Measurements from ENCODE around the gene TBC1D21.
"Not testable (repeated sequence)": the region's sequence is repeated elsewhere in the genome, so short reads cannot be mapped to it uniquely, and the experiment has no call there.

Gene TBC1D21

DNA sequence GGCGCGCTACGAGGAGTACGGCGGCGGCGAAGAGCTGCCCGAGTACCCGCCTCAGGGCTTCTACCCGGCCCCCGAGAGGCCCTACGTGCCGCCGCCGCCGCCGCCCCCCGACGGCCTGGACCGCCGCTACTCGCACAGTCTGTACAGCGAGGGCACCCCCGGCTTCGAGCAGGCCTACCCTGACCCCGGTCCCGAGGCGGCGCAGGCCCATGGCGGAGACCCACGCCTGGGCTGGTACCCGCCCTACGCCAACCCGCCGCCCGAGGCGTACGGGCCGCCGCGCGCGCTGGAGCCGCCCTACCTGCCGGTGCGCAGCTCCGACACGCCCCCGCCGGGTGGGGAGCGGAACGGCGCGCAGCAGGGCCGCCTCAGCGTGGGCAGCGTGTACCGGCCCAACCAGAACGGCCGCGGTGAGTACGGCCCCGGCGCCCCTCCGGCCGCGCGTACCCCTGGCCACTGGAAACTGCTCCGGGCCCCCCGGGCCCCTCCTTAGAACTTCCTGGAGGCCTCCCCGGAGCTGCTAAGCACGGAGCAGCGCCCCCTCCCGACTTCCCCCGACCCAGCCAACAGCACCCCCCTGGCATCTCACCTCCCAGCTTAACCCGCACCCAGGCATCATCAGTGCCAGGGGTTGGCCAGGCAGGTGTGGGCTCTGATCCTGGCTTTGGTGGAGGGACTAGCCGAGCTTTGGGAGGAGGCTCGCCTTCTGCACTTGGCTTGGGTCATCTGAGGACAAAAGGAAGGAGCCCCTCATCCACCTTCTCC is 54.3 kb downstream of the TBC1D21 start:
- peak; percentile 45 to 50 for DNase-seq (ENCODE audit: low read depth in 2 of 2, low spot score in 1 of 2)

DNA sequence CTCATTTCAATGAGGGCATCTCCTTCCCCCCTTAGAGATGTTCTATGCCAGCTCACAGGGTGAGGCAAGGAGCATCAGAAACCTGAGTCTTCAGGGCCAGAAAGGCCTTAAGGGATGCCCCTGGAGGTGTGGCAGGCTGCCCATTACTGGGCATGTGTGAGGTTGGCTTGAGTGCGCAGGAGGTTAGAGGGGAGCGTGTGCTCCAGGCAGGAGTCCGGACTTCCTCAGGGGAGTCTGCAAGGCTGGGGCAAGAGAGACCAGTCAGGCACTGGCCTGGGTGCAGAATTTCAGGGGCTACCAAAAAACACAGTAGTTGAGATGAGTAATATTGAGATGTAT is 54.8 kb downstream of the TBC1D21 start:
- DNase-seq (ENCODE audit: low read depth in 2 of 2, low spot score in 1 of 2) = no peak

DNA sequence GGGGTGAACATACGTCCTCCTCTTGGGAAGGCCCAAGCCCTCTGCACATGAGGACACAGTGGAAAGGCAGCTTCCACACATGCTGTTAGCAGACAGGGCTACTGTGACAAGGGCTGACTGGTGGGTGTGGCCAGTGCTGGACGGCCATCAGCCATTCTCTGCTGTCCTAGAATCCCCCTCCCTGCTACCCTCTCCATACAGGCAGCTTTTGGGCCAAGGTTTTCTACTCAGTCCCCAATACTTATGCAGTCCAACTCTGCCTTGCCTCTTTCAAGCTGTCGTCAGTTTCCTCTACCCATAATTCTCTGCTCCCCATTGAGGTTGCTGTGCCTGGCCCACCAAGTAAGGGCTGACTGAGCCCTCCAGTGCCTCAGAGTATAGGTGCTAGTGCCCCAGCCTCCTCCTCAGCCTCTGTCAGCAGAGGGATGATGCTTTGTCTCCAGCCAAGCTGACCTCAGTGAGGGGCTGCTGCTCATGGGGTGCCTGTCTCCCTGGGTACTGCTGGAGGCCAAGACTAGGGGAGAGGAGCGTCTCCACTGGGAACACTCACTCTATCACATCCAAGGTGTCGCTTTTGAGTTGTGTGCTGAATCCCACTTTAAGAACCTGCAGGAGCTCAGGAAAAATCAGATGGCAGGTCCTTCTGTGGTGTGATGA is 55.7 kb downstream of the TBC1D21 start:
- DNase-seq (ENCODE audit: low read depth in 2 of 2, low spot score in 1 of 2) = no peak

DNA sequence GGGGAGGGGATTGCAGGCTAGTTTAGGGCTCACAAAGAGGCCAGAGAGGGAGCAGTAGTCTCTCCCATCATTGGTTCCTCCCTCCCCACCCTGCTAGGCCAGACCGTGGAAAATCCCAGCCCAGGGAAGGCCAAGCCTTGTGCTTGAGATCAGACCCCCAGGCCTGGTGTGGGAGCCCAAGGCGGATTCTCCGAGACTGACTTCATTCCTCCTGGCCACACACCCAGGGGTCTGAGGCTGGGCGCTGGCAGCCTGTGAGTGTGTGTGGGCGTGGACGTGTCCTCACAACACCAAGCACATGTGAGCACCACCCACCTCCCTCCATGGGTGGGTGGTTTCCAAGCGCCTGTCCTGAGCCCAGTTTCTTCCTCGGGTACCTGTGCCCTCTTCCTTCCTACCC is 57.0 kb downstream of the TBC1D21 start:
- DNase-seq (ENCODE audit: low read depth in 2 of 2, low spot score in 1 of 2) = no peak

DNA sequence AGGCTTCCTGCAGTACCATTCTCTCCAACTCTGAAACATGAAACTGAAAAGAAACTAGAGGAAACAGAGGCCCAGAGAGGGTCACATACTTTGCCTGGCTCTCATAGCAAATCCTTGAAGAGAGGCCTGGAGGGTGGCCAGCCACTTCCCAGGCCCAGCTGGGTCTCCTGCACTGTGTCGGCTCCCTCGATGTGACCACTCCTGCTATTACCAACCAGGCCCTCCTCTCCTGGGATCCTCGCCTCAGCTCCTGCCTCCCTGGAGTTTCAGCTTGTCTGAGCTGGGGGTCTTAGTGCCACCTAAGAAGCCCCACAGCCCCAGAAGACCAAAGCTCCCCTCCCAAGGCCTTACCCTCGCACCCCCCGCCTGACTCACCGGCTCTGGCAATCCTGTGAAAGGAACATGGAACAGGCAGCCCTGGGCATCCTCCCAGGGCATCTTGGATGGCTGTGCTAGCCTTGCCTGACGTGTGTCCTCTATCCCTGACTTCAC is 57.5 kb downstream of the TBC1D21 start:
- no peak for DNase-seq (ENCODE audit: low read depth in 2 of 2, low spot score in 1 of 2)

DNA sequence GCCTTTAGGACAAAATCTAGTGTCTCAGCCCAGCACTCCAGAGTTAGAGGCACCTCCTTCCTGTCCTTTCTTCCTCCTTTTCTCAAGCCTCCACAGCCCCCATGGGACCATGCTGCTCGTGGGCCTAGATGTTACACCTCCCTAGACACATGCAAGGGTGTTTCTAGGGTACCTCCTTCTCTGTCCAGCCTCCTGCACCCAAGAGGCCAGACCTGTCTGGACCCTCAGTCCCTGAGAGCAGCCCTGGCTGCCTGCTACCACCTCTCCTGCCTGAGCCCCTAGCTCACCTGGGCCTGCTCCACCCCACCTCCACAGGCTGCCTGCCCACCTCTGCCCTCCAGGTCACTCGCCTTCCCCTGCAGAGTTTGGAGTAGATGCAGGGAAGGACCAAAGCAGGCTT is 58.1 kb downstream of the TBC1D21 start:
- no peak for DNase-seq (ENCODE audit: low read depth in 2 of 2, low spot score in 1 of 2)

DNA sequence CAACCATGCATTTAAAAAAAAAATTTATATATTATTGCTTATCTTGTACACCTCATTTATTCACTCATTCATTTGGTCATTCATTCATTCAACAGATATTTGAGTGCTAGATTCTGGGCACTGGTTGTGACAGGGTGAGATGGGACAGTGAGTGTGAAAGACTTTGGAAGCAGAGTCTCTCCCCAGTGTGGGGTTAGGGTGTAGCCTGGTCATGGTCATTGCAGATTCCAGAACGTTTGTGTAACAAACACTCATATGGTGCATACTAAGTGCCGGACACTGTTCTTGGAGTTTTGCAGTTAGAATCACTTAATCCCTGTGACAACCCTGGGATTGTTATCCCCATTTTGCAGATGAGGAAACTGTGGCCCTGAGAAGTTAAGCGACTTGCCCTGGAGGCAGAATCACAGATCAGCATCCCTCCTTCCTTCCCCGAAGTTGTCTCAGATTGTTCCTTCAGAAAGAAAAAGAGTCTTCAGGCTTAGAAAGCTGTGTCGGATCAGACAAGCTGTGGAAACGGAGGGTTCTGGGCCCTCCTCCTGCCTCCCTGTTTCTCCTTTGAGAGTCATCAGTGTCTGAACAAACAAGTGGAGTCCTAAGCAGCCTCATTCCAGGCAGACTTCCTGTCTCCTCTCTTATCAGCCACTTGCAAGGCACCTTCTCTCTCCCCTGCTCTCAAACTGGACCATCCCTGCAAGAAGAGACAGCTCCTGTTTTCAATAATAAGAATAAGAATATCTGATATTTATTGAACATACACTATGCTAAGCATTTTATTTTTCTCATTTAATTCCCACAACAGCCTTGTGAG is 59.2 kb downstream of the TBC1D21 start:
- DNase-seq (ENCODE audit: low read depth in 2 of 2, low spot score in 1 of 2) = no peak

DNA sequence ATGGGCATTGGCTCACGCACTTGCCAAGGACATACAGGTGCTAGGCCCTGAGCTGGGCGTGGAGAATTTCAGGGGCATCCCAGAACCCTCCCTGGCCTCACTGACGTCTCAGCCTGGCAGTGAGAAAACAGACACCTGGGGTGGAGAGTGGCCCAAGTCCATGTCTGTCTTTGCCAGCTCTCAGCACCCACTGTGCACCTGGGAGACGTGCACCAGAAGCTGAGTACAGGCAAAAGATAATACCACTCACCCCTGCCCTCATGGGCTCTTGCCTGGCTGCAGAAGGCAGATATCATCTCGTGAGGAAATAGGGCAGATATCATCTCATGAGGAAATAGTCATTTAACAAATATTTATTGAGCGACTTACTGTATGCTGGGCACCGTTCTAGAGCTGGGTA is 60.9 kb downstream of the TBC1D21 start:
- DNase-seq (ENCODE audit: low read depth in 2 of 2, low spot score in 1 of 2) = no peak

DNA sequence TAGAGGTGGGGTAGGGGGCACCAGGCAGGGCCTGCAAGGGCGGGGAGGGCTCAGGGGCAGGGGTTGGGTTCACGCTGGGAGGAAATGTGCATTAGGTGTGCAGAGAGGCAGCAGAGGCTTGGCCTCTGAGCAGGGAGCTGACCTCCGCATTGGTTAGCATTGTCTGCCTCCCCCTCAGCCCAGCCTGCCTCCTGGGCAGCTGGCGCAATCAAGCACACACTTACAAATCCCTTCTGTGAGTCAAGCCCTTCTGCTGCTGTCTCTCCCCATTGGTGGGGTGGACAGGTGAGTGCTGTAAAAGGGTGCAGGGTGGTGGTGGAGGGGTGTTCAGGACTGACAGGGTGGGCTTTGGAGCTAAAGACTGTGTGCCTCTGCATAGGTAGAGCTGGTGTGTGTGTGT is 62.2 kb downstream of the TBC1D21 start:
- no peak for DNase-seq (ENCODE audit: low read depth in 2 of 2, low spot score in 1 of 2)

DNA sequence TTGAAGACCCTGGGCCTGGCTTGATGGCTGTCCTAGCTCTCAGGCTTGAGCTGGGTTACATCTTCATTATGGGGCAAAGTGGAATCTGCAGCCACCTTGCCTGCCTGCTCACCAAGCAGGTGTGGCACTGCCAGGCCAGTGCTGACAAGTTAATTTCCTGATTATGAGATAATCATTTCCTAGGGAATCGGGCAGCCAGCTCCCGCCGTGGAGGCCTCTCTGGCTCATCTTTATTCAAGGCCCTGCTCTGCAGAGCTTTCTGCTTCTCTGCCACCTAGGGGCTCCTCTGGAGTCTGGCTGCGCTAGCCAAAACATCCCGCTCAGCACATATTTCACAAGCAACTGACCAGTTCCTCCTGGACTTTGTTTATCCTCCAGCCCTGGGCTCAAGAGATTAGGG is 62.8 kb downstream of the TBC1D21 start:
- no peak for DNase-seq (ENCODE audit: low read depth in 2 of 2, low spot score in 1 of 2)

DNA sequence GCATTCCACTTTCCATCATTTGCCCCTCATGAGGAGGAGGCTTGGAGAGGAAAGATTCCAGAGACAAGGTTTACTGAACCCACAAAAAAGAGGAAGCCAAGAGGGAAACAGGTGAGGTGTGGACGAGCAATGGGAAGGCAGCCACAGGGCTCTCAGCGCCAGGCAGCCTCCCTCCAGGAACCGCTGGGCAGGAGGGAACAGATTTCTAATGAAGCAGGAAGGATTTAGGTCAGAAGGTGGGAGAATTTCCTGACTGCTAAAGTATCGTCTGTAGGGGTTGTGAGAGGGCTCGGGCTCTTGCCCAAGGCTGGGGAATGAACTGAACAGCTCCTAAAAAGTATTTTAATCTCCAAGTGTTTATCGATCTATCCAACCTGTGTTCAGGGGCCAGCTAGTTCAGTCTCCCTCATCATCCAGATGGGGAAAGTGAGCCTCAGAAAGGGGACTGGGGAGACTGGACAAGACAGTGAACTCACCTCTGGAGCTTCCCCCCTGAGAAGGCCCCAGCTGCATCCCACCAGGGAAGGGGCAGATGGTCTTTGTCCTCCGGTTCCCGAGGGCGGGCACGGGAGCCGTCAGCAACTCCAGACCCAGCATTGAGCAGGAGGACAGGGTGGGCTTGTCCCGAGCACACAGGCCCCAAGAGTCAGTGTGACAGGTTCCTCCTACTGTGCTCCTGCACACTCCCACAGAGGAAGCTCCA is 63.4 kb downstream of the TBC1D21 start:
- no peak for DNase-seq (ENCODE audit: low read depth in 2 of 2, low spot score in 1 of 2)

DNA sequence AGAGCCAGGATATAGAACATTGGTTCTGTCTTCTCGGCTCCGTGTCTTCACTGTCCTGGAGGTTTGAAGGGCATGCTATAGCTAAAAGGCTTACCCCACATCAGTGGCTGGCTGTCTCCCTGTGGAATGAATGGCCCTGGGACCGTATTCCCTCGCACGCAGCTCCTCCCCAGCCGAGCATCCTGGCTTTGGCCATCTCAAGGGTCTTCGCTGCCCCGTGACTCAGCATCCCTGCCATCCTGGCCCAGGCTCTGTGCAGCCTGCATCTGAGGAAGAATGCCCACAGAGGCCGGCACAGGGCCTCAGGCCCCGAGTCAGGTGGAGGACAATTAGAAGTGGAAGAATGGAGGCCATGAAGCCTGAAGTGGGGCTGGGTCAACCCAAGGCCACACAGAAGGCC is 63.9 kb downstream of the TBC1D21 start:
- DNase-seq (ENCODE audit: low read depth in 2 of 2, low spot score in 1 of 2) = no peak

DNA sequence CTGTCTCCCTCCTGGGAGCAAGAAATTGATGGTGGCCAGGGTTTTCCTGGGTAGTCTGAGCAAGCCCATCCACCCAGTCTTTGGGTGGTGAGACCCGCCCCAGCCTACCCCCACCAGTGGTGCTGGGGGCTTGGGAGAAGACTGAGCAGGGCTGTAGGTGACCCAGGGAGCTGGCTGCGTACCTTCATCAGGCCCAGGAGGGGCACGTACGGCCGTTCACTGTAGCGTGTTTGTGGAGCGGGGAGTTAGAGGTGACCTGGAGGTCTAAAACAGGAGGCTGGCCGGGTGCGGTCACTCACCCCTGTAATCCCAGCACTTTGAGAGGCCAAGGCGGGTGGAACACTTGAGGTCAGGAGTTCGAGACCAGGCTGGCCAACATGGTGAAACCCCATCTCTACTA is 64.4 kb downstream of the TBC1D21 start:
- no peak for DNase-seq (ENCODE audit: low read depth in 2 of 2, low spot score in 1 of 2)

DNA sequence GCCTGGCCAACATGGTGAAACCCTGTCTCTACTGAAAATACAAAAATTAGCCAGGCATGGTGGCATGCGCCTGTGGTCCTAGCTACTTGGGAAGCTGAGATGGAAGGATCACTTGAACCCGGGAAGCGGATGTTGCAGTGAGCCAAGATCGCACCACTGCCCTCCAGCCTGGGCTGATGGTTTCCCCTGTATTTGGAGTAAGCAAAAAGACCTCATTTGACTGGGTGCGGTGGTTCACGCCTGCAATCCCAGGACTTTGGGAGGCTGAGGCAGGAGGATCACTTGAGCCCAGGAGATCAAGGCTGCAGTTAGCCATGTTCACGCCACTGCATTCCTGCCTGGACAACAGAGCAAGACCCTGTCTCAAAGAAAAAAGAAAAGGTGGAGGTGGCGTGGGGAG is 65.2 kb downstream of the TBC1D21 start:
- not testable (repeated sequence) for DNase-seq (ENCODE audit: low read depth in 2 of 2, low spot score in 1 of 2)

Measured in stimulated activated CD8-positive, alpha-beta memory T cell treated with anti-CD3 and anti-CD28 coated beads, Interleukin-4, amount 100 ng/mL, for 4 hours (primary cell).